ENCODE measurements around the gene MRM1.
"Not testable (repeated sequence)": the region's sequence is repeated elsewhere in the genome, so short reads cannot be mapped to it uniquely, and the experiment has no call there.

The MRM1 gene

DNA sequence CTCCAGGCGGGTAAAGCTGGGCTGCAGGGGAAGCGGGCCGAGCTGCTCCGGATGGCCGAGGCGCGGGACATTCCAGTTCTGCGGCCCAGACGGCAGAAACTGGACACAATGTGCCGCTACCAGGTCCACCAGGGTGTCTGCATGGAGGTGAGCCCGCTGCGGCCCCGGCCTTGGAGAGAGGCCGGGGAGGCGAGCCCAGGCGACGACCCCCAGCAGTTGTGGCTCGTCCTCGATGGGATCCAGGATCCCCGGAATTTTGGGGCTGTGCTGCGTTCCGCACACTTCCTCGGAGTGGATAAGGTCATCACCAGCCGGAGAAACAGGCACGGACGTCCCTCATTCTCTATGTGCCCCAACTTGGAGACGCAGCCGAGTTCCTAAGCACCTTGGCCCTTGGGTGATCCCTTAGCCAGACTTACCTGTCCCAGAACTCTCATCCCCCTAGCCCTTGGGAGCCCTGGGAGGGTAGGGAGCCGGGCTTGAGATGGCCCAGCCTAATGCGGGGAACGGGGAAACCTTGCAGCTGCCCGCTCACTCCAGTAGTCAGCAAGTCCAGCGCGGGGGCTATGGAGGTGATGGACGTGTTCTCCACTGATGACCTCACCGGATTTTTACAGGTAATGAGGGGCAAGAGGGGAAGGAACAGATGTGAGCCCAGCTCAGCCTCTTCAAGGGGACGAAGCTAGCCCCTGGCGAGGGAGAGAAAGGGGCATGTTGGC is 806 bp downstream of the MRM1 start:
- DNase-seq: no peak

DNA sequence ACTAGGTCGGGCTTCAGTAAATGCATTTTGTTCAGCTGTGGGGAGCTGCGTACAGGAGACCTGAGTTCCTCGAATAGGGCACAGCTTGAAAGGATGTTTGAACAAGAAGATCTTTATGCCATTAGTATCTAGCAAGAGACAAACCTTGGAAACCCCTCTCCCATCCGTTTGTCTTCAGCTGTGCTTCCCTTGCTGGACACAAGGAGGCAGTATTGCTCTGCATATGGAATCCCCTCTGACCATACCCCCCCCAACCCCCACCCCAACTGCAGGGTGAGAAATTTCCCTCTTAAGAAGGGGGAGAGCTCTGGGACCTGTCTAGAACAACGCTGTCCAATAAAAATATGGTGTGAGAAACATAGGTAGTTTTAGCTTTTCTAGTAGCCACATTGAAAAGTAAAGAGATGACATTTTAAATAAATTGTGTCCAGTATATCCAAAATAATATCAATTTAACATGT is 1.6 kb downstream of the MRM1 start:
- DNase-seq: peak; percentile 45

DNA sequence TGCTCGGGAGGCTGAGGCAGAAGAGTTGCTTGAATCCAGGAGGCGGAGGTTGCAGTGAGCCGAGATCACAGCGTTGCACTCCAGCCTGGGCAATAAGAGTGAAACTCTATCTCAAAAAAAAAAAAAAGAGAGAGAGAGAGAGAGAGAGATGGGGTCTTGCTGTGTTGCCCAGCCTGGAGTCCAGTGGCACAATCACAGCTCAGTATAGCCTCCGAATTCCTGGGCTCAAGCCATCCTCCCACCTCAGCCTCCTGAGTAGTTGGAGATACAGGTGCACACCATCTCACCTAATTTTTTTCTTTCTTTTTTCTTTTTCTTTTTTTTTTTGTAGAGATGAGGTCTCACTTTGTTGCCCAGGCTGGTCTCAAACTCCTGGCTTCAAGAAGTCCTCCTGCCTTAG is 3.6 kb downstream of the MRM1 start:
- not testable (repeated sequence) for DNase-seq

DNA sequence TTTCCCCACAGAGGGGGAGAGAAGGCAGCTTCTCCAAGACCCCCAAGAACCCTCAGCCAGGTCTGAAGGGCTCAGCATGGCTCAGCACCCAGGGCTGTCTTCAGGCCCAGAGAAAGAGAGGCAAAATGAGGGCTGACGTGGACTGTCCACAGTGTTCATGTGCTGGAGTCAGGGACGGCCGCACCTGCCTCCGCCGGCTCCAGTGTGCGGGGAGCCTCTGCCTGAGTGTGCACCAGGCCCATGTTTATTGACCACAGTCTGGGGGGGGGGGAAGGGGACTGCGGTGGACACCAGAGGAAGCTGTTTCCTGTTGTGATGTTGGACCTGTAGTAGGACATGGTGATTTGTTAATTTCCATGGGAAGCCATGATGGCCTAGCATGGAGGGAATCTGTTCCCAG is 6.9 kb downstream of the MRM1 start:
- DNase-seq: no peak

DNA sequence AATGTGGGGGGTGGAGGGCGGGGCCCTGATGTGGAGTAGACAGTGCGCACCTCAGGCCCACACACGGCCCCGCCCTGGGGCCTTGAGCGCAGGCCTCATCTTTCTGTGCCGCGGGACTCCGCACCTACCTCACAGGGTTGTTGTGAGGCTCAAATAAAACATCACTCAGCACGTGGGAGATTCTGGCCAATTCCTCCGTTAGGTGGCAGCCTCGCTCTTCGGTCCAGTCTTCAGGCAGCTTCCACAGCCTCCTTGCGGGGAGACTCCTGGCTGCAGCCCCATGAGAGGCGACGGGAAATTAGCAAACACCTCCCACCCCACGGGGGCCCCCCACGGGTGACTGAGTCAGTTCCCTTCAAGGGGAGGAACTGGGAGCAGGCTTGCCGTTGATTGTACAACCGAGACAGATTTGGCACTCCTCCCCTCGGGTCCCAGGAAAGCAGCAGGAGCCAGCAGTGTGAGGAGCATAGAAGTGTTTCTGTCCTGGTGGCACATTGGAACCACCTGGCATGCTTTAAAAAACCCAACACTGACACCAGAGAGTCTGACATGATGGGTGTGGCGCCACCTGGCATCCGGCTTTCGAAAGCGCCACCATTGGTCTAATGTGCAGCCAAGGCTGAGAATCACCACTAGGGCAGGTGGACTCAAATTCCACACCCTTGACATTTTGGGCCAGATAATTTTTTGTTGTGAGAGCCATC is 7.6 kb downstream of the MRM1 start:
- DNase-seq: peak; percentile 37

DNA sequence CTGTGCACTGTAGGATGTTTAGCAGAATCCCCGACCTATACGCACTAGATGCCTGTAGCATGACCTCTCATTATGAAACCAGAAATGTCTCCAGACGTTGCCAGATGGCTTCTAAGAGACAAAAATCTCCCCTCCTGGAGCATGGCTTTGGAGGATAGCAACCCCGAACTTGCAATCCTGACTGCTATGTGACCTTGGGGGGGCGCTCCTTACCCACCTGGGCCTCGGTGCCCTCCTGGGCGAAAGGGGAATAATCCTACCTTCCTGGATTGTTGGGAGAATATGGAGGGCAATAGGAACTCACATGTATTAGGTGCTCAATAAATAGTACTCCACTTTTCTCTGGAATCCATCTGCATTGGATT is 8.1 kb downstream of the MRM1 start:
- no peak for DNase-seq

DNA sequence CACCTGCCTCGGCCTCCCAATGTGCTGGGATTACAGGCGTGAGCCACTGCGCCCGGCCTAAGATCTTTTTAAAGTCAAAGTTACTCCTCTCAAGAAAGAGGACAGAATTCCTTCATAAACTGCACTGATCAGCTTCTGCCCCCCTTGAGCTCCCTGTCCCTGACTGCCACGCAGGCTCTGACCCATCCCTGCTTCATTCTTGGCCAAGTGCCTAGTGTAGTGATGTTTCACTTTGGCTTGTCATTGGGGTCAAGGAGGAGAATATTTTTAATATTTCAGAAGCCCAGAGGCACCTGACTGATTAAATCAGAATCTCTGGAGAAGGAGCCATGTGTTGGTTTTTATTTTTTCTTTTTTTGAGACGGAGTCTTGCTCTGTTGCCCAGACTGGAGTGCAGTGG is 9.1 kb downstream of the MRM1 start:
- DNase-seq: no peak

DNA sequence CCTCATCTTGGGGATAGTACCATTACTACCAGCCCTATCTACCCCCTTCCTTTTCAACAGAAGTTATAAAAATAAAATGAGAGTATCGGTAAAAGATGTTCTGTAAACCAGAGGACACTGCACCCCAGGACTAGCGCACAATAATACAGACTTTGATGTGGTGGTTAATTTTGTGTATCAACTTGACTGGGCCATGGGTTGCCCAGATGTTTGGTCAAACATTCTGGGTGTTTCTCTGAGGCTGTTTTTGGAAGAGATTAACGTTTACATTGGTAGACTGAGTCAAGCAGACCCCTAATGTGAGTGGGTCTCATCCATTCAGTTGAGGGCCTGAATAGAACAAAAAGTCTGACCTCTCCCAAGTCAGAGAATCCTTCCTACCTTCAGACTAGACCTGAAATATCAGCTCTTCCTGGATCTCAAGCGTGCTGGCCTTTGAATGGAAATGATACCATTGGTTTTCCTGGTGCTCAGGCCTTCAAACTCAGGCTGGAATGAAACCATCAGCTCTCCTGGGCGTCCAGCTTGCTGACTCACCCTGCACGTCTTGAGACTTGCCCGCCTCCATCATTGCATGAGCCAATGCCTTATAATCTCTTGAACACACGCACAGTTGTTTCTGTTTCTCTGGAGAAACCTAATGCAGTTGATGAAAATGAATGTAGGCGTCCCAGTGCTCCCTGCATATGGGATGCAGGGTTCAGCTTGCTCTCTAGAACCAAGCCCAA is 10.1 kb downstream of the MRM1 start:
- no peak for DNase-seq

DNA sequence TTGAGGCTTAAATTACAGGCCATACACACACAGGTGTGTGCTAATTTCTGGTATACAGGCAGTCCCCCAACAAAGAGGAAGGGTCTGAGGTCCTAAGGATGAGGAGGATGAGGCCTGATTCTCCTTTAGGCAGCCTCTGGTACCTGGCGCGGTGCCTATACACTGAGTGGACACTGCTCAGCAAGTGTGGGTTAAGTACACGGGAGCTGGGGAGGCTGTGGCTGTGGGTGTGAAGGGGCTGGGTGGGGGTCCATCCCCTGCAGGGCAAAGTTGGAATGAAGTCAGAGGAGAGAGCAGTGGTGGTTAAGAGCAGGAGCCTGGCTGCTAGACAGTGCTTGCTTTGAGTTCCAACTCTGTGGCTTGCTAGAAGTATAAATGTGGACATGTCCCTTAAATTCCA is 10.9 kb downstream of the MRM1 start:
- no peak for DNase-seq

DNA sequence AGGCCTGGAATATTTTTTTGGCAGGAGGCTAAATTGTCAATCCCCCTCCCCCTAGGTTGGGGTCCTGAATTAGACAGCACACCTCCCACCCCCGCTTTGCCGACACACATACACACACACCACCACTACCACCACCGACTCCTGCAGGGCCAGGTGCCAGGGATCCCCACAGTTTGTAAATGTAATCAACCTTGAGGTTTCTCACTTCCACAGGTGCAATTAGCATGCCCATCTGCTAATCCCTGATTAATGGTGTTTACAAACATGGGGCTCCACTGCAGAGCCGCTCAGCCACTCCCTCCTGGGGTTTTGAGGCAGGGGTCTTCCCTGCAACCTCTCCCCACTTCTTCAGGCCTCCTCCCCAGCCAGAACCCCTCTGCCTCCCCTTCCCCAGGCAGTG is 11.8 kb downstream of the MRM1 start:
- DNase-seq: no peak

DNA sequence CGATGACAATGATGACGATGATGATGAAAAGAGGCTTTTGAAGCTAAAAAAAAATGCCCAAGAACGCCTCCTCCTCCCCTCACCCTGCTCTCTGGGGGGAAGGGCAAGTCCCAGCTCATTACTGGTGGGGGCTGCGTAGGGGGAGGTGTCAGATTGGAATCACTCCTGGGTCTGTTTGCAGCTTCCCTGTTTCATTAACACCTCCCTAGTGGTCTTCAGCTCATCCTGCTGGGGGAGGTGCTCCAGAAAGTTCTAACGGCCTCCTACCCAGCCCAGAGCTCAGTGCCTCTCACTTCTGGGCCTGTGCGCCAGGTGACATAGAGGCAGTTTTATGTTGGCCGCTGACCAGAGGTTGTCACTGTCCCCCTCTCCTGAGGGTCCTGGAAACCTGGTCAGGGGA is 12.7 kb downstream of the MRM1 start:
- no peak for DNase-seq

DNA sequence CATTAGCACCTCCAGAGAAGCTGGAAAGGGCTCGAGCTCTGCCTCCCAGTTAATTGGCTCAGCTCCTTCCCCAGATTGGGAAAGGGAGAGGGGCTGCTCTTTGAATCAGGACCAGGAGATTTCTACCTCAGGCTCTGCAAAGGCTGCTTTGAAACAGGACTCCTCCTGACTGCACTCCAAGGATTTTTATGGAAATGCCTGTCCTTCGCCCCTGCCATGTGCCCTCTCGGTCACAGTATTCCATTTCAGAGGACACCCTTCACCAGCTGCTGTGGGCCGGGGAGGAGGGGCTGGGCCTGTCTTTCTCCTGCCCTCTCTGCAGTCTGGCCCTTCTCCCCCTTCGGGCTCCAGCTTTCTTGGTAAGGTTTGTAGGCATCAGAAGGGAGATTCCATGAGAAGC is 13.6 kb downstream of the MRM1 start:
- no peak for DNase-seq

DNA sequence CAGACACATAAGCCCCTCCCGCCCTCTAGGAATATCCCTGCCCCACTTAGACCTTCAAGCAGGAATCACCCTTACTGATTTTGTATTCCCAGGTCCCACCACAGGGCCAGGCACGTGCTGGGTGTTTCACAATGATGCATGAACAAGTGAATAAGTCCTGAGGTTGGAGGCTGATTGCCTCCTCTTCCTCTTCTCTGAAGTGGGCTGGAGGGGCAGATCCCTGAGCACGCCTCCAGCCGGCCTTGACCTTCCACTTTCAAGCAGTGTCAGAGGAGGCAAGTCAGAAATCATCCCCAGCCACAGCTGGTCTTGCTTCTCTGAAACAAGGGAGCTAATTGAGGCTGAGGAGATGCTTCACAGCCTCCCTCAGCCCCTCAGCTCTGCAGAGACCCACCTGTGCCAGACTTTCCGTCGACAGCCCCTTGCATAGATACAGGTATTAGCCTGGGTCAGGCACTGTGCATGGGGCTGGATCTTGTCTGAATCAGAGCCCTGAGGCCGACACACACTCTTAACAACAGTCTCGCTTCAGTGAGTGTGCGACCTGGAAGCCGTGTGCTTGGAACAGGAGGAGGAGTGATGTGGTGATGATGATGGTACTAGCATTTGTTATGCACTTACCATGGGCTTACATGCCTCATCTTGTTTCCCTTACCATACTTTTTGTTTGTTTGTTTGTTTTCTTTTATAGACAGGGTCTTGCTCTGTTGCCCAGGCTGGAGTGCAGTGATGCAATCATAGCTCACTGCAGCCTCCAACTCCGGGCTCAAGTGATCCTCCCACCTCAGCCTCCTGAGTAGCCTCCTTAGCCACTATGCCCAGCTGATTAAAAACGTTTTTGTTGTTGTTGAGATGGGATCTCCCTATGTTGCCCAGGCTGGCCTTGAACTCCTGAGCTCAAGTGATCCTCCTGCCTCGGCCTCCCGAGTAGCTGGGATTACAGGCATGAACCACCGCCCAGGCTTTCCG is 15.0 kb downstream of the MRM1 start:
- DNase-seq: no peak

DNA sequence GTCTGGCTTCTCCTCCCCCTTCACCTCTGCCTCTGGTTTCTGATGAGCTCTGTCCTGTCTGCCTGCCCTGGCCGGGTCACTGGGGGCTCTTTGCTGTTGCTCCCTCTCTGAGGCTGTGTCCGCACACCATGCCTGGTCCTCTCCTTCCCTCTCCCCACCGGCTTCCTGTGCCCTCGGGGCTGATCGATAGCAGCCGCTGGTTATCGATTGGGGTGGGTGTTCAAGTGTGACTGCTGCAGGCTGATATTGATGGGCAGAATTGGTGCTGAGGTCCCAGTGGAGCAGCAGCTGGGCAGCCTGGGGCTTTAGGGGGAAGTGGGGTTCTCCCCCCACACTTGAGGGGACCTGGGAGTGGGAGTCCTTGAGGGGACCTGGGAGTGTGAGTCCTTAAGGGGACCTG is 16.4 kb downstream of the MRM1 start:
- no peak for DNase-seq

DNA sequence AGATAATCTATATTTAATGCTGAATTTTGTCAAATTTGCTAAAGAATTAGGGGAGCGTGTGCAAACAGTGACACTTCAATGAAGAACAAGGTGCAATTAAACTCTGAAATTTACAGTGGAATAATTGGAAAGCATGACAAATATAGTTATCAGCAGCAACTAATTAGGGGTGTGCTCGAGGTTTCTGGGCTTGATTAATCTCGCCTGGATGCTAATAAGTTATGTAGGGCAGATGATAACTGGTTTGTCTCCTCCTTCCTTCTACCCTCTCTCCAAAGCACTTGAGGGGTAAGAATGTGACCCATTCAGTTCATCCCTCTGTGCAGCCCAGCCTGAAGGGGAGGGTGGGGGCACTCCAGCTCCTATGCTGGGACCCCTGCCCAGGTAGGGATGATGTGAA is 21.9 kb downstream of the MRM1 start:
- no peak for DNase-seq

DNA sequence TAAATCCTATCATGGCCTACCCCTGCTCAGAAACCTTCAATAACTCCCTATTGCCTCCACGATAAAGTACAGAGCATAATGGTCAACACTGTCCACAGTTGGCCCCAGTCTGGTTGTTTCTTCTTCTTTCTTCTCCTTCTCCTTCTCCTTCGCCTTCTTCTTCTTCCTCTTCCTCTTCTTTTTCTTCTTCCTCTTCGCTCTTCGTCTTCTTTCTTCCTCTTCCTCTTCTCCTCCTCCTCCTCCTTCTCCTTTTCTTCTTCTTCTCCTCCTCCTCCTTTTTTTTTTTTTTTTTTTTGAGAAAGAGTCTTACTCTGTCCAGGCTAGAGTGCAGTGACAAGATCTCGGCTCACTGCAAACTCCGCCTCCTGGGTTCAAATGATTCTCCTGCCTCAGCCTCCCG is 23.8 kb downstream of the MRM1 start:
- DNase-seq: no peak

DNA sequence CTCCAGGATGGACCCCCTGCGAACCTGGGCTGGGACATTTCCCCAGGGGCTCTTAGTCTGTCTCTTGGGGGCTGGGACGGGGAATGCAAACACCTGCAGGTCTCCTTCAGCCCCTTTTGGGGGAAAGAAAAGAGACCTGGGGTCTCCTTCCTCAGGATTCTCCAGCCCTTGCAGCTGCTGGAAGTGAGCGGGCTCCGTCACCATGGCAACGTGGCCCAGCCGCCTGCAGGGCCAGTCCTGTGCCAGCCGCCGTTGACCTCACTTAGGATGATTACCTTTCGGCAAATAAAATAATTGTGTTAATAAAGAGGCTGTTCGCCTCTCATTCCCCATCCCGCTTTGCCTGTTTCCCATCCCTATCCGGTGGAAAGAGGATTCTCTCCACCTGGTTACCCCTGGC is 25.7 kb downstream of the MRM1 start:
- no peak for DNase-seq

DNA sequence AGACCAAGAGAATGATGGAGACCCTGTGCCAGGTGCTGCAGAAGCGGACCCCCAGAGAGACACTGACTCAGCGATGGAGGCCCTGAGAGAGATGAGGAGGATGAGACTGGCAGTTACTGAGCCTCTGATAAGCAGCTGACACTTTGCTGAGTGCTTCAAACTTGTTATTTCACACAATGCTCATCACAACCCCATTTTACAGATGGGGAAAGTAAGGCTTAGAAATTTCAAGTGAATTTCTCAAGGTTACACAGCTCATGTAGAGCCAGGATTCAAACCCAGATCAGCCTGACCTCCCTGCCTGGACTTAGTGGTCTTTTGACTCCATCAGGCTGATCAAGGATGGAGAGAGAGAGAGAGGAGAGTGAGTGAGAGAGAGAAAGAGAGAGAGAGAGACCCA is 27.2 kb downstream of the MRM1 start:
- DNase-seq: no peak

DNA sequence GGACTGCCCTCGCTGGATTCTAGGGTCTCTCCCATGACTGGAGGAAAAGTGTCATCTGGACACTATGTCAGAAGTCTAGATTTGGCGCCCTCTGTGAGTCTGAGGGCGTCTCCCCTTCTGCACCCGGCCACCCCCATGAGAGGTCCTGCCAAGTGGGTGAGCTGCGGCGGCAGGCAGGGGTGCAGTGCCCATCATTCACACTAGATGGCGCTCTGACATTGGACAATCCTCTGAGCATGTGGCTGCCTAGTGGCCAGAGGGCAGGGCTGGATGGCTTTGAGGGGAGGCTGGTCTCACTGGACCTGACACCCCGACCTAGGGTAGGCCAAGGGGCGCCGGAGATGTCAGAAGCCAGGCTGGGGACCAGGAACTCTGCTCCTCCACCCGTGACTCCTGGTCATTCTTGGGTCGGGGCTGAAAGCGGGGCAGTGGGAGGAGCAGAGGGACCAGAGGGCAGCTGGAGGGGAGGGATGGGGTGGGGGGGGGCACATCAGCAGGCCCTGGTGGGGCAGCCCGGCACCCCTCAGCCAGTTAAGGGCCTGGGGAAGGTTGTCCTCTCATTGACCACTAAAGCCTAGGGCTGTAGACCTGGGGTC is 28.0 kb downstream of the MRM1 start:
- peak; percentile 17 for DNase-seq

DNA sequence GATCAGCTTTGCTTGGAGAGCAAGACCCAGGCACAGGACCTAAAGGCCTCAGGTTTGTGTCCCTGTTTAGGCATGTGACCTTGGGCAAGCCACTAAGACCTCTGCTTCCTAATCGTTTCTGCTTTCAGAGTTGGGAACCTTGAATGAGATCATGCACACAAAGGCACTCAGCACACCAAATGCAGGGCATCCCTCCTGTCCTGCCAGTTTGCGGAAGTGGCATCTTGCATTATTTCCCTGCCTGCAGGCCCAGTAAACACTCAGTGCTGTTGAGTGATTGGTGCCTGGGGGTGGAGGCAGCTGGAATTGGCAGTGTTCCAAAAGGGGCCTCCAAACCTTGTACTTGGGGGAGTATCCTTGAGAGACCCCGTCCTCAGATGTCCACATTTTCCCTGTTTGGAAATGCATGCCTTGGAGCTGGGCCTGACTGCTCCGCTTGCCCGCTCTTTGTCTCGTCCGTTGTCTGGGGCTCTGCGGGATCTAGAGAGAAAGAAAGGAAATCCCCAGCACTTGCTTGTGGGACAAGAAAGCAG is 28.7 kb downstream of the MRM1 start:
- DNase-seq: no peak

DNA sequence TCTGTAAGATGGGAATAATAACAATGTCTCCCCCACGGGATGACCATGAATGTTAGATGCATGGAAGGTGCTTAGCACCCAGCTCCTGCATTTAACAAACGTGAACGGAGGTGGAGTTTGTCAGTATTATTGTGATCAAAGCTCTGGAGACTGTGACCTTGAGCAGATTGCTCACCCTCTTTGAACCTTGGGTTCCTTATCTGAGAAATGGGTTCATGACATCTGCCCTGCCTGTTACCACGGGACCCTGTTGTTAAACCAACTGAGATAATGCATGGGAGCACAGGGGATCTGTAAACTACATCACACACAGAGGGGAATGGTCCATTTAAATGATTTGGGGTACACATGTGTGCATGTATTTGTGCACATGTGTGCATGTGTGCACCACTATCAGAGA is 29.6 kb downstream of the MRM1 start:
- DNase-seq: no peak

All from NCI-H2029 treated with DMSO at 0.1 percent for 48 hours (cell line).